GM20431 (cell line): ENCODE results near the gene FMNL2.

Source experiments
- in situ Hi-C: fragments of 300-500 bp; cut with MseI, MboI; formaldehyde crosslinking; loops from one replicate; pipeline ENCODE4 v1.15.0; 2020; ENCODE audit warnings: low sequenced_read_pairs; ENCODE audit not compliant: unreplicated experiment

FMNL2 gene

DNA sequence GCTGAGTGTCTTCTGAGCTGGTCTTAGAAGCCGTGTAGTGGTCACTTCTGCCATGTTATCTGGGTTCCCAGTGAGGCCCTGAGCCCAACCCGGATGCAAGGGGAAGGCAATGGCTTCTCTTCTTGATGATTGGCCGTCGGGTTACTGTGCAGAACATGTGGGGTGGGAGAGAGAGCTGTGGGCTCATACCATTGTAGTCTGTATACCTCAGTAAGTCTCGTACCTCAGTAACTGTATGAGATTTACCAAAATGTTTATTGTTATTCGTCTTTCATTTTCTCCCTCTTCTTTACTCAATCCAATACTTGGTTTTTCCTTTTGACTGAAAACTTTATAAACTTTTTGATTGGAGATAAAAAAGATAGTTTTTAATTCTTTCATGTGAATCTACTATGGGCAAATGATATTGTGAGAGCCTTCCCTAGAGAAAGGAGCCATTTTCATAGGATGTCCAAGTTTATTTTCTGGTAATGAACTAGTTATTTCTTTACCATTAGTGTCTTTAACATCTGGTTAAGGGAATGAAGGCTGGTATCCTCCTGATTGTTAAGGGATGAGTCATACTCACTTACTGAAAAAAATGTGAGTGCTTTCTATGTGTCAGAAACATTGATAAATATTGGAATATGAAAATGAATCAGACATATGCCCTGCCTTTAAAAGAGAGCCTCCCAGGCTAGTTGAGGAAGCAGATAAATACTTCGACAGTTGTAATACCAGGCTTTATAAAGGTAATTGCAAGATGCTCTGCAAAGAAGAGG, 252.4 kb downstream of the FMNL2 start:
- in situ Hi-C loops = no loop called here

DNA sequence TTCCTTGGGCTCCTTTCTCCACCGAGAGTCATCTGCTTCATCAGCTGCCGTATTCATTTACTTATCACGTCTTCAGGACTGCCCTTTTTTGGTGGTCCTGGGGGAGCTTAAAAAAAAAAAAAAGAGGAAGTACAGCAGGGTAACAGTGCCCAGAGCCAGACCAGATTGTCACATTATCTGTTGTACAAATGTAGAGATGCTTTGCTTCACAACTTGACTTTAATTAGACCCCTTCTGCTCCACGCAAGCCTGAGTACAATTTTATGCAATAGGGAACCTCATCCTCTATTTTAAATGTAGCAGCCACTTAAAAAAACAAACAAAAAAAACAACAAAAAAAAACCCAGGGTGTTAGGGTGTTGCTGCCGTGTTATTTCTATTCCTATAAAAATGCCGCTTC, 254.0 kb downstream of the FMNL2 start:
- in situ Hi-C loops = no loop called here

DNA sequence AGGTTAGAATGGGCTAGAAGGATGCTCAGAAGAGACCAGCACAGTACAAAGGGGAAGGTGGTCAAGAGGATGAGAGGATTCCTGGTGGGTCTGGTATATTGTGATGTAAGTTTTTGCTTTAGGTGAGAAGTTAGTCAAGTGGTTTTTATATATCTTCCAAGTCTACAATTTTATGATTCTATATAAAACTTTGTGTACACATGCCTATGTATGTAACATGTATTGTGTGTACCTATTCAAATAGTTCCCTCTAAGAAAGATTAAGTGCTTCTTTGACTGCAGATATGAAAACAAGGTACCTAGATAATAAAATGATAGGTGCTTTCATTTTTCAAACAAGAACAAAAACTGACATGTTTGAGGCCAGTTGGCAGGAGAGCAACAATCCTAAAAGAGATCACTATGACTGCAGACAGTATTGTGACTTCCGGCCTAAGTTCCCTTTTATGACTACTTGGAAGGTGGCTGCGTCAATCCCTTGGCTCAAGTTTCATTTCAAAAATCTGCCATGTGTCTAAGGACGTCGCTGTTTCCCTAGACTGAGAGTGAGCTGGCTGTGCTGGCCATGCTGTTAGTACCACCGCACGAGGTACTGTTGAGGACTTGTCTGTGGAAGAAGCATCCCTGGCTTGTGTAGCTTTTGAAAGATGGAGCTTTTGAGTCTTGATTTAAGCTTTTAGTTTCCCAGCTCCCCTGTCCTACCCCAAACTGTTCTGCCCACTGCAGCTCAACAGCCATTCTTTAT, 259.2 kb downstream of the FMNL2 start:
- in situ Hi-C loops = no loop called here

GRCh38 chr2:152594792-152595191, 259.8 kb downstream of the FMNL2 start:
- in situ Hi-C loops = no loop called here

GRCh38 chr2:152598975-152599759, 264.2 kb downstream of the FMNL2 start:
- in situ Hi-C loops = no loop called here

GRCh38 chr2:152600051-152600657, 265.2 kb downstream of the FMNL2 start:
- in situ Hi-C loops = no loop called here

DNA sequence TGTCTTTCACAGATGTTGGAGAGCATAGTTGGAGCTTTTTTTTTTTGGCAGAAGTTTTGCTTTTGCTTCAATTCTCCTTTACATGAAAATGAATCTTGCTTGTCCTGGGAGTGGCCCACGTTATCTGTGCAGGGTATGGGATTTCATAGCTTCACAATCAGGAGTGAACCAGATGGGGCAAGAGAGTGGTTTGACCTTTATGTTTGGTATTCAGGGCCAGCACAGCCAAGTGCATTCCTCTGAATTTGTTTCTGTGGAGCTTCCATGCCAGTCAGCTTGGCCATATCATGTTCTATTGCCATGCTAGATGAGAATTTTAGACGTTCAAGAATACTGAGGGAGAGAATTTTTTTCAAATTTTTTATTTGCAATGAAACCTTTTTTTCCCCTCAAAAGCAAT, 265.7 kb downstream of the FMNL2 start:
- in situ Hi-C loops = no loop called here

- in situ Hi-C loops = no loop called here
Measured at GRCh38 chr2:152602750-152603149, 267.8 kb downstream of the FMNL2 start.

DNA sequence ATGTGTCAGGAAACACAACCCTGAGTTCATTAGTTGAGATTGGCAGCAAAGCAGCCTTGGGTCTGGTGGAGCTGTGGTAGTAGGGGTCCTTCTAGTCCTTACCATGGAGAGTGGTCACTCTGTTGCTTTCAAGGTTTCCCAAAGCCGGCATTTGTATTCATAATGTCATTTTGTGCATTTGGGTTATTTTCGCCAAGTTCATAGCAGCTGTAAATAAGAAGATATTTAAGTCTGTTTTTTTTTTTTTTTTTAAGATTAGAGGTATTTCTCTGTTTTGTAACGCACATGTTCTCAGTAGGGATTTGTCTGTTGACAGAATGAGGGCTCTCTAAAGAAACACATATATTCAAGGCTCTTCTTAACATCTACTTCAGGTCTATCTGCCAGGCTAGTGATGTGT, 268.2 kb downstream of the FMNL2 start:
- in situ Hi-C loops = no loop called here

- in situ Hi-C loops = no loop called here
Measured at GRCh38 chr2:152606081-152606480, 271.1 kb downstream of the FMNL2 start.

GRCh38 chr2:152606941-152607340, 272.0 kb downstream of the FMNL2 start:
- in situ Hi-C loops = no loop called here

DNA sequence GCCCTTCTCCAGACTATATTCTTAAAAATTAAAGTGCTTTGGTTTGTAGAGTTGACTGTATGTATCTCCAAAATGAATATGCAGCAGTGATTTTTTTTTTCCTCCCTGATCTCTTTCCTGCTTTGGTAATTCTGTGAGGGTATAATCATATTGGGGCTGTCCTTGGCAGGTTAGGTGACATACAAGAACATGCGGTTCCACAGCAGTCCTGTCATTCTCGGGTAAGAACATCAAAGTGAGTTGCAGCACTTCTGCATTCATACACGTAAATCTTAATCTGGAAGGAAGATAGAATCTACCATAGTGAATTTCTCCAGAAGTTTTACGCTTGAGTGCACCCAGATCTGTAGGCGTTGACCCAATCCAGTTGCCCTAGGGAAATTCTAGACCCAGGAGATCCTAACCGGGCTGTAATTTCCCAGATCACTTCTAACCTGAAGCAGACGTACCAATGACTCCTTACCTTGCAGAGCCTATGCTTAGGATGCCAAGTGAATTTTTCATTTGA, 272.9 kb downstream of the FMNL2 start:
- in situ Hi-C loops = no loop called here

DNA sequence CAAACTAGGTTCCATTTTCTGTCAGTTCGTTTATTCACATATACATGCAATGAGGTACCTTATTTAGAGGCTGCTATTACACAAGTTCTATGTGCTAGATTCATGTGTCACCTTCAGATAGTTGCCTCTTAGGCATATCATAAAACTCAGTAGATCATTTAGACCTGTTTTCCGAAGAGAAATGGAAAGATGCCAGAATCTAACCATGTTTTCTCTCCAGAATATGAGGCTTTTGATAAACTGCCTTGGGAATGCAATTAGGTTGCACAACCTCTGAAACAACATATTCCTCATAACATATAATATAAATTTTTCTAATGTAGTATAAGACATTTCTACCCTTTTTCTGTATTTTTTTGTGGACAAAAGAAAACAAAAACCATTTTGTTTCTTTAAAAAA, 274.2 kb downstream of the FMNL2 start:
- in situ Hi-C loops = no loop called here

DNA sequence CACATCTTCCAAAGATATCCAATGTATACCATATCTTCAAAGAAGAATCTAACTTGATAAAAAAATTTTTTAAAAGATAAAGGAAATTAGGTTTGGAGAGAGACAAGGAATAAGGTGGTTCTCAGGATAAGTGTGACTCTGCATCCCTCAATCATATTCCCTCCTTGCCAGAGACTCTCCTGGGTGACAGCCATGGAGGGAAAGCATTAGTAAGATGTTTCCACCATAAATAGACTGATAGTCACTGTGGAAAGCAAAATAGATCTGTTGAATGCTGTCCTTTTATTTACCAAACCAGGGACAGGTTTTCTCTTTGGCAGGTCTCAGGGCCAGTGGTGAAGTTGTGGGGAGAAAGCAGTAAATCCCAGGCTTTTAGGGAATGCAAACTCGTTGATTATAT, 274.7 kb downstream of the FMNL2 start:
- in situ Hi-C loops = no loop called here

GRCh38 chr2:152611458-152612231, 276.7 kb downstream of the FMNL2 start:
- in situ Hi-C loops = no loop called here

GRCh38 chr2:152613235-152613634, 278.3 kb downstream of the FMNL2 start:
- in situ Hi-C loops = no loop called here

GRCh38 chr2:152615177-152615576, 280.2 kb downstream of the FMNL2 start:
- in situ Hi-C loops = no loop called here

DNA sequence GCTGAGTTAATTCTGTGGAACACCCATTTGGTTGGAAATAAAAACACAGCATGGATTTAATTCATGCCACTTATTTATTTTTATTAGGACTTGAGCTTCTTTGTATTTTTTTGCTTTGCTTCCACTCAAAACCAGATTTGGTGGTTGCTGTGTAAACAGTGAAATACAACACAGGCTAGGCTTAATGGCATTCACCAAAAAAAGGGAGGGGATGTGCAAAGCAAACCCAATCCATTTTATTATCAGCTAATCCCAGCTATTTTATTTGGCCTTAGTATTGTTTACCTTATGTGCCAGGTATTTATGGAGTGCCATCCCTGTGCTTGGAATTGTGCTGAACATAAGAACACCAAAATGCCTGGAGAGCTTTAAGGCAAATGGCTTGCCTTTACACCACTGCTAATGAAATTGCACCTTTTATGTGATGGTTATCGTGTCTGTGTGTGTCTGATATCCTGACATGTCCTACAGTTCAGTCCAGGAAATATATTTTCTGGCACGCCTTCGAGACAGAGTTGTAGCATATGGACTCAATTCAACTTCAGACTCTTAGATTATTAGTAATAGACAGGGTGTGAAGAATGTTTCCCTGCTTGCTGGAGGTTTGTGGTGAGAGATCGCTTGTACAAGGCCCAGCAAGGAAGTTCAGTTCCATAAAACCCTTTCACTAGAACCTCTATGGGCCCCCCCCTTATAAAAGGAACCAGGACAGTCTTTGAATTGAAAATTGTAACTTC, 282.6 kb downstream of the FMNL2 start:
- in situ Hi-C loops = no loop called here

GRCh38 chr2:152618193-152618564, 283.2 kb downstream of the FMNL2 start:
- in situ Hi-C loops = no loop called here
